ENCODE measurements around the gene AGTRAP.

DNA sequence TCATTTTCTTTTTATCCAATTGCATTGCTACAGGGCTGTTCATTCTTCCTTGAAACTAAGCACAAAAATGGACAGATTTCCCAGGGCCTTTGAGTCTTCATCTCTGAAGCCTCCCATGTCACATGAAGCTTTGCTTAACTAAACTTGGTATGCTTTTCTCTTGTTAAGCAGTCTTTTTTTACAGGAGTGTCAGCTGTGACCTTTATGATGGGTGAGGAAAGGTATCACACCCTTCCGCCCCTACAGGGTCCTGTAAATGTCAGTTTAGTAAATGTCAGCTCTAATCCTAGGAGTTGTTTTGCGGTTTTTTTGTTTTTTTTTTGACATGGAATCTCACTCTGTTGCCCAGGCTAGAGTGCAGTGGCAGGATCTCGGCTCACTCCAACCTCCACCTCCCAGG lies 2.6 kb upstream of the AGTRAP start:
- no peak for TF ChIP-seq CTCF (IDR thresholded peaks at IDR 0.05; ENCODE audit: control extremely low read depth in 1 of 3, insufficient read depth in 1 of 3, low read depth in 1 of 3, low read length in 3 of 3)
- no peak for TF ChIP-seq KDM5A (IDR thresholded peaks at IDR 0.05; ENCODE audit: low read length)
- TF ChIP-seq POLR2AphosphoS5 (IDR thresholded peaks at IDR 0.05; ENCODE audit: low read depth, low read length): no peak
- TF ChIP-seq POLR2A (IDR thresholded peaks at IDR 0.05; ENCODE audit: control extremely low read depth in 1 of 2, low read depth in 2 of 2, low read length in 2 of 2): no peak
- TF ChIP-seq SIRT6 (IDR thresholded peaks at IDR 0.05; ENCODE audit: low read length): no peak
- no peak for TF ChIP-seq EP300 (IDR thresholded peaks at IDR 0.05; ENCODE audit: borderline replicate concordance in 1 of 2, low read depth in 2 of 2, low read length in 2 of 2)
- no peak for TF ChIP-seq PHF8 (conservative IDR thresholded peaks at IDR 0.05; ENCODE audit: low read depth, low read length)
- no peak for TF ChIP-seq TBP (IDR thresholded peaks at IDR 0.05; ENCODE audit: low read depth, low read length)
- TF ChIP-seq FOSL1 (IDR thresholded peaks at IDR 0.05; ENCODE audit: insufficient read depth, low read depth, low read length): no peak
- TF ChIP-seq SUZ12 (IDR thresholded peaks at IDR 0.05; ENCODE audit: low read length): no peak
- TF ChIP-seq EZH2 (IDR thresholded peaks at IDR 0.05; ENCODE audit: low read depth, low read length, severe bottlenecking): no peak
- TF ChIP-seq SP1 (IDR thresholded peaks at IDR 0.05; ENCODE audit: low read depth, low read length): no peak
- TF ChIP-seq, protein P1, sequence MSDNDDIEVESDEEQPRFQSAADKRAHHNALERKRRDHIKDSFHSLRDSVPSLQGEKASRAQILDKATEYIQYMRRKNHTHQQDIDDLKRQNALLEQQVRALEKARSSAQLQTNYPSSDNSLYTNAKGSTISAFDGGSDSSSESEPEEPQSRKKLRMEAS (IDR thresholded peaks at IDR 0.05): no peak

Measured in H1 (cell line).